Esophagus muscularis mucosa (tissue), 4 donors: ENCODE results near the gene BAG2.

Source experiments
- CTCF ChIP-seq, 3 experiments: fragments of 200-600 bp in 2 of 3; fragments of 450-650 bp in 1 of 3; sonication (generic) in 2 of 3; IDR thresholded peaks; one replicate each; pipeline ENCODE4 v1.5.1; 2017 to 2019; ENCODE audit warnings: antibody characterized with exemption in 3 of 3, mild to moderate bottlenecking in 2 of 3, moderate library complexity in 1 of 3
- EP300 ChIP-seq: sonication (generic); formaldehyde crosslinking; IDR thresholded peaks from one replicate; pipeline ENCODE4 v1.6.1; 2017; ENCODE audit warnings: antibody characterized with exemption
- POLR2A ChIP-seq: fragments of 450-650 bp; IDR thresholded peaks from one replicate; pipeline ENCODE4 v1.6.1; 2017; ENCODE audit warnings: antibody characterized with exemption, moderate library complexity, mild to moderate bottlenecking, low read depth
- POLR2AphosphoS5 ChIP-seq, 2 donors: sonication (generic); formaldehyde crosslinking; IDR thresholded peaks; one replicate each; pipeline ENCODE4 v1.6.1; 2017; ENCODE audit warnings: antibody characterized with exemption in 2 of 2

GRCh38 chr6:57207872-57208271, 35.7 kb downstream of the BAG2 start:
- TF ChIP-seq POLR2AphosphoS5 (IDR thresholded peaks at IDR 0.05) (no peak), CTCF (IDR thresholded peaks at IDR 0.05) (no peak), POLR2A (no peak), EP300 (no peak)
